ENCODE measurements around the gene VIPR1.
"Not testable (repeated sequence)": the region's sequence is repeated elsewhere in the genome, so short reads cannot be mapped to it uniquely, and the experiment has no call there.

DNA sequence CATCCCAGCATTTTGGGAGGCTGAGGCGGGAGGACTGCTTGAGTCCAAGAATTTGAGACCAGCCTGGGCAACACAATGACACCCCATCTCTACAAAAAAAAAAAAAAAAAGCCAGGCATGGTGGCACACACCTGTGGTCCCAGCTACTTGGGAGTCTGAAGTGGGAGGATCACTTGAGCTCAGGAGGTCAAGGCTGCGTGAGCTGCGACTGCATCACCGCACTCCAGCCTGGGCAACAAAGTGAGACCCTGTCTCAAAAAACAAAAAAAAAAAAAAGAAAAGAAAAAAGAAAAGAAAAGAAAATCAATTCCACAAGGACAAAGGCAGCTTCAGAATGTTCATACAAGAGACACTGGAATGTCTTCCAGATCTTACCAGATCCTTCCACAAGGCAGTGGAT, 76.9 kb downstream of the VIPR1 start:
- not testable (repeated sequence) for TF ChIP-seq POLR2AphosphoS5 (IDR thresholded peaks at IDR 0.05; ENCODE audit: low read depth, low read length); TCF7L2 (IDR thresholded peaks at IDR 0.05; ENCODE audit: low read depth, low read length); SIN3A (IDR thresholded peaks at IDR 0.05; ENCODE audit: borderline replicate concordance, insufficient read depth, low read depth, low read length)
- TF ChIP-seq, protein P1, sequence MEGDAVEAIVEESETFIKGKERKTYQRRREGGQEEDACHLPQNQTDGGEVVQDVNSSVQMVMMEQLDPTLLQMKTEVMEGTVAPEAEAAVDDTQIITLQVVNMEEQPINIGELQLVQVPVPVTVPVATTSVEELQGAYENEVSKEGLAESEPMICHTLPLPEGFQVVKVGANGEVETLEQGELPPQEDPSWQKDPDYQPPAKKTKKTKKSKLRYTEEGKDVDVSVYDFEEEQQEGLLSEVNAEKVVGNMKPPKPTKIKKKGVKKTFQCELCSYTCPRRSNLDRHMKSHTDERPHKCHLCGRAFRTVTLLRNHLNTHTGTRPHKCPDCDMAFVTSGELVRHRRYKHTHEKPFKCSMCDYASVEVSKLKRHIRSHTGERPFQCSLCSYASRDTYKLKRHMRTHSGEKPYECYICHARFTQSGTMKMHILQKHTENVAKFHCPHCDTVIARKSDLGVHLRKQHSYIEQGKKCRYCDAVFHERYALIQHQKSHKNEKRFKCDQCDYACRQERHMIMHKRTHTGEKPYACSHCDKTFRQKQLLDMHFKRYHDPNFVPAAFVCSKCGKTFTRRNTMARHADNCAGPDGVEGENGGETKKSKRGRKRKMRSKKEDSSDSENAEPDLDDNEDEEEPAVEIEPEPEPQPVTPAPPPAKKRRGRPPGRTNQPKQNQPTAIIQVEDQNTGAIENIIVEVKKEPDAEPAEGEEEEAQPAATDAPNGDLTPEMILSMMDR (IDR thresholded peaks at IDR 0.05): not testable (repeated sequence)
- TF ChIP-seq, protein P2, sequence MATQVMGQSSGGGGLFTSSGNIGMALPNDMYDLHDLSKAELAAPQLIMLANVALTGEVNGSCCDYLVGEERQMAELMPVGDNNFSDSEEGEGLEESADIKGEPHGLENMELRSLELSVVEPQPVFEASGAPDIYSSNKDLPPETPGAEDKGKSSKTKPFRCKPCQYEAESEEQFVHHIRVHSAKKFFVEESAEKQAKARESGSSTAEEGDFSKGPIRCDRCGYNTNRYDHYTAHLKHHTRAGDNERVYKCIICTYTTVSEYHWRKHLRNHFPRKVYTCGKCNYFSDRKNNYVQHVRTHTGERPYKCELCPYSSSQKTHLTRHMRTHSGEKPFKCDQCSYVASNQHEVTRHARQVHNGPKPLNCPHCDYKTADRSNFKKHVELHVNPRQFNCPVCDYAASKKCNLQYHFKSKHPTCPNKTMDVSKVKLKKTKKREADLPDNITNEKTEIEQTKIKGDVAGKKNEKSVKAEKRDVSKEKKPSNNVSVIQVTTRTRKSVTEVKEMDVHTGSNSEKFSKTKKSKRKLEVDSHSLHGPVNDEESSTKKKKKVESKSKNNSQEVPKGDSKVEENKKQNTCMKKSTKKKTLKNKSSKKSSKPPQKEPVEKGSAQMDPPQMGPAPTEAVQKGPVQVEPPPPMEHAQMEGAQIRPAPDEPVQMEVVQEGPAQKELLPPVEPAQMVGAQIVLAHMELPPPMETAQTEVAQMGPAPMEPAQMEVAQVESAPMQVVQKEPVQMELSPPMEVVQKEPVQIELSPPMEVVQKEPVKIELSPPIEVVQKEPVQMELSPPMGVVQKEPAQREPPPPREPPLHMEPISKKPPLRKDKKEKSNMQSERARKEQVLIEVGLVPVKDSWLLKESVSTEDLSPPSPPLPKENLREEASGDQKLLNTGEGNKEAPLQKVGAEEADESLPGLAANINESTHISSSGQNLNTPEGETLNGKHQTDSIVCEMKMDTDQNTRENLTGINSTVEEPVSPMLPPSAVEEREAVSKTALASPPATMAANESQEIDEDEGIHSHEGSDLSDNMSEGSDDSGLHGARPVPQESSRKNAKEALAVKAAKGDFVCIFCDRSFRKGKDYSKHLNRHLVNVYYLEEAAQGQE (IDR thresholded peaks at IDR 0.05; ENCODE audit: insufficient read depth in 1 of 2, low read depth in 2 of 2, low read length in 1 of 2): not testable (repeated sequence)

Data from Panc1 (cell line).